MM.1S (cell line): ENCODE data around the gene PDLIM5.

Source experiments
- CTCF ChIP-seq: fragments of 300-600 bp; sonication (generic); IDR thresholded peaks from 2 replicates; pipeline ENCODE4 v1.5.1; 2016; ENCODE audit warnings: antibody characterized with exemption, low read length, mixed read lengths
- EZH2 ChIP-seq: fragments of 300-600 bp; sonication (generic); optimal IDR thresholded peaks from 2 replicates; pipeline ENCODE3; 2017; ENCODE audit warnings: low read depth, mild to moderate bottlenecking, antibody characterized with exemption, low read length, mixed read lengths
- EZH2phosphoT487 ChIP-seq: fragments of 300-600 bp; sonication (generic); IDR thresholded peaks from 2 replicates; pipeline ENCODE4 v1.6.1; 2018; ENCODE audit warnings: antibody characterized with exemption, low read length

- TF ChIP-seq CTCF (no peak), EZH2 (no peak), EZH2phosphoT487 (no peak)
These were observed 147.0 kb downstream of the PDLIM5 start for GRCh38 chr4:94598758-94599157.
